Measurements from ENCODE around the gene SCAMP1.

Gene SCAMP1

DNA sequence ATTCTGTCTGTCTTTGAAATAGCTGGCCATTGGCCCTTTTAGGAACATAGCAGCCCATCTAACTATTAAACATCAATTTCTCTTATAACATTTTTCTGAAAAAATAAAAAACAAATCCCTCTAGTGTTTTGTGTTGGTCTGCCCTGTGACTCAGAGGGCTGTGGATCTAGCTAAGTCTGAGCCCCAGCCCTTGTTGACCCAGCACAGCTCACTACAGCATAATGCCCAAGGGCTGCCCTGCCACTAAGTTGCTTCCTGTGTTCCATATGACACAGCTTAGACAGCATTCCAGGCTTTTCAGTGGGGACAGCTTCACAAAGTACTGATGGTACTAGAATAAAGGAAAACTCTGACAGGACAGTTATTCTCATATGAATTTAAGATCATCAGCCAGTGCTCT is 136.0 kb downstream of the SCAMP1 start:
- DNase-seq (ENCODE audit: low spot score): no peak

DNA sequence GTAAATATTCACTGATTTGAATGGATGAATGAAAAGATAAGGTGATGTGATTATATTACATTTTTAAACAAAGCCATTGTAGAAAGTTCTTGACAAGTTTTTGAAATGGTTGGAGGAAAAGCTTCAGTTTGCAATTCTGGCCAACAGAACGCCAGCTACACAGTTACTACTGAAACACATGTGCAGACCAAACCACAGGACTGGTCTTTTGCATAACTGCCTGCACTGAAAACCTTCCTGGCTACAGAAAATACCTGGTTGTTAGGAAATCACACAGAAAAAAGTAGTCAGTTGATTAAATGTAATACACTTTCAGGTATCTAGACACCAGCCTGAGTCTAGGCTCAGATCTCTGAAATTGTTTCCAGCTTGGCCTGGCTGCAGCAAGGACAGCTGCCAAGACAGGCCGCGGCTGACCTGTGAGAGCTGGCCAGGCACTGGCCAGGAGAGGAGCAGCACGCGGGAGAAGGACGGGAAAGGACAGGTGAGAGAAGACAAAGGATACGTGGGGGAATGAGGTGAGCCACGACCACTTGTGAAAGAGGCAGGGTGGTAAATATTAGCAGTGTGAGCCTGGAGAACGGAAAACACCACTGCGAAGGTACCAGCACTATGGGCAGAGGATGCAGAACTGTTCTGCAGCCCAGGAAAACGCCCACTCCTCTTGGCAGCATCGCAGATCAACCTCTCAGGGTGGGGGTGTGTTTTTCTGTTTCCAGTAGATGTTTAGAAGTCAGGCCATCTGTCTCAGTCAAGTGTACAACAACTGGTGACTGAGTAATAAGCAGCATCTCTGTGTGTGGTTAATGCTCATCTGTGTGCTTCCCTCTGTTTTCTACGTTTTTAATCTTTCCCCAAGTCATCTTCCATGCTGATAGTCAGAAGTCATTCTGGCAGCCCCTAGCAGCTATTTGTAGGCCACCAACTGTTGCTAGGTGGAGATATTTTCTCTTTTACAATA is 137.4 kb downstream of the SCAMP1 start:
- DNase-seq (ENCODE audit: low spot score): no peak

DNA sequence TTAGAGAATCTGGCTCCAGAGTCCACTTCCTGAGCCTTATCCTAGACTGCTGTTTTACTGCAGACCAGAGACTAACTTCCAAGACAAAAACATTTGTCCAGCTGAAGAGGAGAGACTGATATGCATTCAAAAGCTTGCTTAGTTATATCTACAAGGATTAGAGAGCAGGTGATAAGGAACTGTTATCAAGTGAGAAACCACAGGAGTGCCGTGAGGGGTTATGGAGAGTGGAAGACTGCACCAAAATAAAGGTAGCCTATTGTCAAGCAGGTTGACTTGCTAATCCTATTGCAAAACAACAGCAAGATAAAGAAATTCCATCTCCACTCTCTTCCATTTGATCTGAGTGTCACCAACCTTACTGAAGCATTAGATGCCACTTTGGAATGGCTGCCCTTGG is 139.1 kb downstream of the SCAMP1 start:
- no peak for DNase-seq (ENCODE audit: low spot score)

DNA sequence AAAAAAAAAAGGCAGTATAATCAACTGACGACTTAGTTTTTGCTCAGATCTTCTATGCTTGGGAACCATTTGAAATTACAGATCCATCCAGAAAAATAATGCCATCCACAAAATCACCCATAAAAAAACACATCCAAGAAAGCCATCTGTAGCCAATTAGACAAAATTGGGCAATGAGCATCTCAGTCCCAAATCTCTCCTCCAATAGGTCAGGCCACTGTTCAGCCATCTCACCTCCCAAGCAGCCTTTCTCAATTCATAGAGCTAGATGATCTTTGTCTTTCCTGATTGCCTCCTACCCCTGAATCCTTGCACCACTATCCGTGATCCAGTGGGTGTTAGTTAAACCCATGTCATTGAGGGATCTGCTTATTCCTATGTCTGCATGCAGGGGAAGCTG is 139.6 kb downstream of the SCAMP1 start:
- DNase-seq (ENCODE audit: low spot score): no peak

DNA sequence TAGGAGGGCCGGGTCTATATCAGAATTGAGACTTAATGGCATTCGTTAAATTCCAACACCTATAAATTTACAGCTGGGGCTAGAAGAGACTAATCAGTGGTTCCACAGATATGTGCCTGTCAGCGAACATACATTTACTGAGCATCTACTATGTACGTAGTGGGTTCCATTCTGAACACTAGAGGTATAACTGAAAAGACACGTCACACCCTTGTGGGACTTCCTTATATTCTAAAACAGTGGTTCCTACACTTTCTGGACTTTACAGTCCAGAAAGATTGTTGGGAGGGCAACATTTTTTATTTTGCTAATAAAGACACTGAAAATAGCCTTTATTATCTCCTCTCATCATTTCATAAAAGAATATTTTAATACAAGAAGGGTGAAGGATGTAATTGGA is 140.5 kb downstream of the SCAMP1 start:
- no peak for DNase-seq (ENCODE audit: low spot score)

DNA sequence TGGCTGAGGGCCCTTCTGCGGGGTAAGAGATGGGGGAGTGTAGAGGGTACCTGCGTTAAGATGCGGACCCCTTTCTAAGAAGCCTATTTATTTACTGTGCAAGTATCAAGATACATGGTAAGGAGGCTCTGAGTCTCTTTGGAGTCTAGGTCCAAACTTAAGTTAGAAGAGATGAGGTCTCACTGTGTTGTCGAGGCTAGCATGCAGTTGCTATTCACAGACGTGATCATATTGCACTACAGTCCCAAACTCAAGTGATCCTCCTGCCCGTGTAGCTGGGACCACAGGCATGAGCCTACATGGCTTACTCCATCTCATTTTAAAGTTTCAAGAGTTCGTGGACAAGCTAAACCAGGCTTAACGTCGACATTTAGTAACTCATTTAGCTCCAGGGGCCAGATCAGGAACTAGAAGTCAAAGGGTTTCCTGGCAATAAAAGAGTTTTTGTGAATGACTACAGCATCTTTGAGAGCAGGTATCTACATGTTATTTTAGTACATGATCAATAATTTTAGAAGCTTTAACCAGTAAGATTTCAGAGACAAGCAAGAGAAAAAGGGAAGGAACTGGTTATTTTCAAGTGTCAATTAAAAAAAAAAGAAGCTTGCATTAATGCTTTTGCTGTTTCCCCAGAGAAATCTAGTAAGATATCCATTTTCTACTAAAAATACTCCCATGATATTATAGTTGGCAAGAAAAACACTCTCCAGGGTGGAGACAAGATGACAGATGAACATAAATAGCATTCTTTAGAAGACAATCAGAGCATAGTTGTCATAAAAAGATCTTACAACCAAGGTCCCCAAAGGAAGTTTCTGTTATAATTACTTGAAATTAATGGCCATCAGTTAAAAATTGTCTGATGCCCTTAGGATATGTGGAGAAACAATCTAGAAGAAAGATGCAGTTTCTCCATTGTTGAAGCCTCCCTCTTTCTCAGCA is 141.3 kb downstream of the SCAMP1 start:
- no peak for DNase-seq (ENCODE audit: low spot score)

DNA sequence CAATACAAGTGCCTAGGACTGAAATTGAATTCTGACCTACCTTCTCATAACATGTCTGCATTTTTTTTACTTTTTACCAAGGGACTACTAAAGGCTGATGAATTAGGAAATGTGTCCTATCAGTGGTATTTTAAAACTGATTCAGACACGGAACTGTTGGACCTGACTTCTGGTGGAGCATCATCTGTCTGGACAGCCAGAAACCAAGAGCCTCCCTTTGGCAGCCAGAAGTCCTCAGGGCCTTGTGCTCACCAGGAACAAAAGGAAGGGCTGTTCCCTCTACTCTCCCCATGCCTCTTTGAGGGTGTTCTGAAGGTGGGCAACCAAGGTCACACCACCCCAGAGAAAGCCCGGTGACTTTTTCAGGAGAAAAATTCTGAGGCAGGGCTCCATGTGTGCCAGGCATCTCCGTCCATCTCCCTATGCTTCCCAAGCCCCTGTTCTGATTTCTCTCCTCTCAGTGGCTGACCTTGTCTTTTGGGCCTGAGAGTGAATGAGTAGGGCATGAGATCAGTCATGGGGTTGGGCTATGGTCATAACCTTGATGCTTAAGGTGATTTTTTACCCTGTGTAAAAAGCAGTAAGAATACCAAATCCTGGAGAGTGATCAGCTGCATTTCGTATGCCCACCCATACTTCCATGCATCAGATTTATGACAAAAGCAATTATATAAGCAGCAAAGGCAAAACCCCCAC is 143.7 kb downstream of the SCAMP1 start:
- DNase-seq (ENCODE audit: low spot score): no peak

DNA sequence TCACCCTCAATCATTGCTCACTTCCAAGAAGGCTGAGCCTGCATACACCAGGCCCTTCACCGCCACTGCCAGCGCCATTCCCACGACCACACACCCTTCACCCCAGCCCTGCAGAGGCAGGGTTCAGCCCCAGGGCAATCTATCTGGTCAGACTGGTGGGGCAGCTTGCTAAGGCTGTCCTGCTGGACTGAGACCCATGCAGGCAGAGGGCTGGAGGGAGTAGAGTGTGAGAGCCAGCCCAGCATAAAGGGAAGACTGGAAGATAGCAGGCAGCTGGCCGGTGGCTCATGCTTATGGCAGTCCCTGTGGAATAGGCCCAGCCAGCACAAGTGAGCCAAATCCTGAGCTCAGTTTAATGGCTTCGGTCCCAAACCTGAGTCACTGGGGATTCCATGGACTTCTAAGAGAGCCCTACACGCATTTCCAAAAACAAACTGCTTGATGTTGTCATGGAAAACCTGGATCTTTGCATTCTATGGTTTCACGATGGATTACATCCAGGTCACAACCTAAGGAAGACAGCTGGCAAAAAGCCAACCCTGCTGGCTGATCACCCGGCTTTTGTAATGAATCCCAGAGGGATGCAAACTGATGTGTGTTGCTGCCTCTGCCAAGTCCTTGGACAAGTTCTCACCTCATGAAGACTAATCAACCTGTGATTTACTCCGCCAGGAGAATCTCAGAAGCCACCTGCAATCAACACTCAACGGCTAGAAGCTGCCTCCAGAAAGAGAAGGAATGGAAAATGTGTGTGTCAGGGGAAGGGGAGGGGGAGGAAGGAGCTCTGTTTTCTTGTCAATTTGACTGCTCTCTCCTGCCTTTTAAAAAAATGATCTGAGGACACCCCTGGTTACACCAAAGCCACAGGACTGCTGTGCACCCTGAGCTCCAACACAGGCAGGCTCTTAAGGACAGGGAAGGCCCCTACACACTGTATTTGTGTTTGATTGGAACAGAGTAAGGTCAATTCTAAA is 144.6 kb downstream of the SCAMP1 start:
- peak; percentile 92 for DNase-seq (ENCODE audit: low spot score)

DNA sequence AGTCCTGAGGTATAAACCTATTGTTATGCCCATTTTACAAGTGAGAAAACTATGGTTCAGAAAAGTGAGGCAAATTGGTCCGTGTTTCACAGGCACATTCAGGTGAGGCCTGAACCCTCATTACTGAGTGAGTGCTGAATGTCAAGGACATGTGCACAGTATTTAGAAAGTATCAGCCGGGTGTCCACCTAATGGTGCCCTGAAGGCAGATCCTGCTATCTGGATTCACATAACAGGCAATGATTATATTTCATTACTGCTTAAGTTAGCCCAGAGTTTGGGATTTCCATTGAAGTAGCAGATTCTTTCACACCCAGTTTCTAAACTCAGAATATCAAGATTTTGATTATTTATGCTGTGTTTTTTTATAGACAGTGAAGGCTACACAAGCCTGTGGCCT is 145.4 kb downstream of the SCAMP1 start:
- no peak for DNase-seq (ENCODE audit: low spot score)

DNA sequence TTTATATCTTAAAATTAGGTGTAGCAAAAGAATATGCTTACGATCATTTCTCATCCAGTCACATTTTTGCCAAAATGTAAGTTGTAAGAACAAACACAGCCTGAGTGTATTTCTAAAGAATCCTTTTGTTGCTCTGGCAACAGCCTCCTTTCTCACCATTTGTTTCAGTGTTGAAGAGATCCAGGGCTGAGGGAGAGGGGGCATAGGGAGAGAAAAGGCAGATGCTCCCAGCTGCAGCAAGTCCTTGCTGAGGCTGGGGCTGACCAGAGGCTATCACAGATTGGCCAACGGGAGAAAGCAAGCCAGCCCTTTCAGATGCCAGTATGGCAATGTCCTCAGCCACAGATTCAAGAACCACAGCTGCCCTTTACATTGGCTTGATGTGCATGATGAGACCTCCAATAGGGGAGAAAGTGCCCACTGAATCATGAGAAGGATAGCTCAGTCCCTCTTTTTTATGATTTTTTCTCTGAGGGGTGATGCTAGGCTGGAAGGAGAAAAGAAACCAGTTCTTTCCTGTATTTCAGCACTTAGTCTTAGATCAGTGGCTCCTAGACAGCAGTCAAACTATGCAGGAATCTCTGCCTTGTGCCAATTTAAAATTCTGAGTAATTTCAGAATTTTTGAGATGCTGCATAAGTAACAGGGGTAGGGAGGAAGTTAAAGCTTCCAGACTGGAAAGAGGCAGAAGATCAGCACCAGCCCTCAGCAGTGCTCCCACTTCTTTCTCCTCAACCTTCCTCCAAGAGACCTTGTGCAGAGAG is 146.0 kb downstream of the SCAMP1 start:
- peak; percentile 55 for DNase-seq (ENCODE audit: low spot score)

DNA sequence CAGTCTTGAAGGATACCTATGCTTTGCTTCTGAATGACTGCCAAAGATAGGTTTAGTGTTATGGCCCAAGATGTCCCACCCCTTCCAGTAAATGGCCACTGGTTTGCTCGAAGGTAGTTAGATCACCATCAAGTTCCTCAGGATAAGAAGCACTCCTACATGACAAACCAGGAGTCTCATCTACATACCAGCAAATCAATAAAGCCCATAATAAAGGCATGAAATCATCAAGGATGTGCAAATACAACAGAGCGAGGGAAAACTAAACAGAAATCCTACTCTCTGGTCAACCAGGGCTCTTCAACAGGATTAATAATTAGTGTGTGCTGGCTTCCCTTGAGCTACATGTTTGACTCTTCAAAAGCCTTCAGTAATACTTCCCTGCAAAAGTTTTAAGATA is 147.1 kb downstream of the SCAMP1 start:
- DNase-seq (ENCODE audit: low spot score): no peak

DNA sequence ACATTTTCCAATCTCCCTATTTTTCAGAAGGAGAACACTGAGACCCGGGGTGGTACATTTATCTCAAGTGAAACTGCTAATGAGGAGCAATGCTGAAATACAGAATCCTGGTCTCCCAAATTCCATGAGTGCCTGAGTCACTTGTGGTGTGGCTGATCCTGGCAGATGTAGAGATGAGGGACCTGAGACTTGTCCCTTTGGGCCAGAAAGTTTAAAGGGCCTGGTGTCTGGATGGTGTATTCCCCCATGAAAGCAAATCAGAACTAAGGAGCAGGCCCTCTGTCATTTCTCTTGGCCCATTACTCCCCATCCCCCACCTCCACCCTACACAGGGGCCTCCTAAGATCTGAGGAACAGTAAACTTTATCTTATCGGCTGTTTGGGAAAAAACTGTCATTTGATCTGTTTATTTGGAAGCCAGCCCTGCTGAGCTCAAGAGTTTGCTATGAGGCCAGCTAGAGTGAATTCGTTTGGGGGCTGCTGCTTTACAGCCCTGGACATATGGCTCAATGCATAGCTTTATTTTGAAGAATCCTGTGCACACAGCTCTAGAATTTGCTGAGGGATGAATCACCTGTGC is 147.9 kb downstream of the SCAMP1 start:
- DNase-seq (ENCODE audit: low spot score): no peak

DNA sequence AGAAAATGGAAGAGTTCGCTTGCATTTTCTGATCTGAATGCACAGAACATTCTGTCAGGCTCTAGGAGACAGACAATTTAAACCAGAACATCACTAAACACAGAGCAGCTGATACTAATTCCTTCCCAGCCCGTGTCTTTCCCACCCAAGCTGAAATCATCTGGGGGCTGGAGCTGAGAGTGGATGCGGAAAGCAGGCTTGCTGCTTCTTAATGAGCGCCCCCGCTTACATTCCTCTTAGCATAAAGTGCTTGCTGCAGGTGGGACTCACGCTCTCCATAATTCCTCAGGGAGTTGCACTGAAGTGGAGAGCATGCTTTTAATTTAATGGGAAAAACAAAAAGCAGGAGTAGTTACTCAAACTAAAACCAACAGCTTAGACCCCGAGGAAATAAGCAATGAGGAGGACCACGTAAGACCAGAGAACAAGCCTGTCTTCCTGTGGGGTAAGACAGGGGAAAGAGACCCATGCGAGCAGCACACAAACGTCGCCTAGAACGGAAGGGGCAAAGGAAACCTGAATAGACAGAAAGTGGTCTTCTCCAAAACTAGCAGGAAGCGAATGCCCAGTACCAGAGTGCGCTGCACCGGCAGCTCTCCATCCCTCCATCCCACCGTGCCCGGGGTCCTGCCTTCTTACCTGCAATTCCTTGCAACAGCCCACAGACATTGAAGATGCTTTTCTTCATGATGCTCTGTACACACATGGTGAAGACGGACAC is 148.9 kb downstream of the SCAMP1 start:
- no peak for DNase-seq (ENCODE audit: low spot score)

DNA sequence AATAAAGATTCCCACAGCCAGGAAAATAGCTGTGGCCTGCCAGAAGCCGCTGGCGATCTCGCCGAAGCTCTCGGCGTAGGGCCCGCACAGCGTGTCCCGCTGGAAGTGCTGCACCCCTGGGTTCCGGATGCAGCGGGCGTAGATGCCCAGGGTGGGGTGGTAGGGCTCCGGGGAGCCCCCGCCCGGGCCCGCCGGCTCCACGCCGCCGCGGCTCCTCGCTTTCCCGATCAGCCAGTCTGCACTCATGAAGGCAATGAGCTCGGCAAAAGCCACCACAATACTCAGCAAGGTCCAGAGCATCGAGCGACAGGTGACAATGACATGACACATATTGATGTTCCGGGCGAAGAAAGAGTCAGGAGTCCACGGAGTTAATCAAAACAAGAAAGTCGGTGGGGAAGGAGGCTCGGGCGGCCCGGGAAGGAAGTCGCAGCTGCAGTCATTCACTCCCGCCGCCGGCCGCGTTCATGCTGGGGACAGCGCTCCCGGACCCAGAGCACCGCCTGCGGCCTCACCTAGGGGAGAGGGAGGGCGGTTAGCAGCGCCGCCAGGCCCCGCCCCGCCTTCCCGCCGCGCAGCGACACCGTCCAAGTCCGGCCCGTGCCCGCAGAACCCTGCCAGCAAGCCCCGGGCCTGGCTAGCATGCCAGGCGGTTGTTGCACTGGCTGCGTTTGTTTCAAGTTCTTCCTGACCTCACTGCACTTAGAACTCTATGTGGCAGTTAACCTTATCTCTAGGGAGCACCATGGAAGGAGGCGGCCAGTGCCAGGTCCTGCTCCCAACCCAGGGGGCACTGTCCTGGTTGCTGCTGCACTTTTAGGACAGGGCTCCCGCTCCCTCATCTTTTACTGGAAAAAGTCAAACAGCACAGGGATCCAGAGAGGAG is 149.7 kb downstream of the SCAMP1 start:
- DNase-seq (ENCODE audit: low spot score): peak; percentile 61

DNA sequence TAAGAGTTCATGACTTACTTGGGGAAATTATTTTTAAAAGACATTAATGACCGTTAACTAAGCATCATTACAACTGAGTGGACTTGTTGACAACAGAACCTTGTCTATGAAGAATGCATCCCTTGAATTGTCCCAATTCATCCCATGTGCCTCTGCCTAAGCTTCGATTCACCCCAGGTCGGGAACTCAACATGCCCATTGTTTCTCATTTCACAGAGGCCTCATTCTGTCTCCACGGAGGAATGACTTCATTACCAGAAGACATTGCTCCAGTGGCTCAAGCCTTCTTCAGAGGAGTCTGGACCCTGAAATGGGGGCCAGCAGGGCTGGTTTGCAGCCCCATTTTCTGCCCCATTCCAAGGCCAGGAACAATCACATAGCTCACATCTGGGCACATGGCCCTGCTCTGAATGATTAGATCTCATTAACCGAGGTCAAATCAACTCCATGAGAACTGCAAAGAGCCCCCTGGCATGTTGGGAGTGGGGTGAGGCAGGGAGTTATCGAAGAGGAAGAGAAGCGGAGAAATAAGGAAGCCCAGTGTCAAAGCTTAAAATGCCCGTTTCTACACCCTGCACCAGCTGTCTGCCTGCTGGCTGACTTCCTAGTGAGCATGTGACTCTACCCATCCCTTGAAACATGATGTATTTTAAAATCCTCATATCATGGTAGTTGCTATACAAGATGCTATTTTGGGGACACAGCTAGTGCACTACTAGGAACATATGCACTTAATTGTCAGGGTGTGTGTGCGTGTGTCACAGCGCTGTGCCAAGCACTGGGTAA is 150.9 kb downstream of the SCAMP1 start:
- peak; percentile 70 for DNase-seq (ENCODE audit: low spot score)

DNA sequence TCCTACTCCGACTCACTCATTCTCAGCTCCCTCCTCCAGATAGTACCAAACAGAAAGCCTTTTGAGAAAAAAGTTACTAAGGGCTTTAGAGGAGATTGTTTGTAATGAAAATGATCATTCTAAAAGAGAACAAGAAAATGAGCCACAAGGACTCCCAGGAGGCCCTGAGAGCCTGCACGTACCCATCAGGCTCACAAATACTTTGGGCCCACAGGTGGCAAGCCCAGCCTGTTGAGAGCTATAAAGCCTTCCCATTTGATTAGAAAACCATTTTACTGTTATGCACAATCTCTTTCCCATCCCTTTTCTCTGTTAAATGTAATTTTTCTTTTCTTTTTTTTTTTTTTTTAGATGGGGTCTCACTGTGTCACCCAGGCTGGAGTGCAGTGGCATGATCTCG is 152.0 kb downstream of the SCAMP1 start:
- no peak for DNase-seq (ENCODE audit: low spot score)

DNA sequence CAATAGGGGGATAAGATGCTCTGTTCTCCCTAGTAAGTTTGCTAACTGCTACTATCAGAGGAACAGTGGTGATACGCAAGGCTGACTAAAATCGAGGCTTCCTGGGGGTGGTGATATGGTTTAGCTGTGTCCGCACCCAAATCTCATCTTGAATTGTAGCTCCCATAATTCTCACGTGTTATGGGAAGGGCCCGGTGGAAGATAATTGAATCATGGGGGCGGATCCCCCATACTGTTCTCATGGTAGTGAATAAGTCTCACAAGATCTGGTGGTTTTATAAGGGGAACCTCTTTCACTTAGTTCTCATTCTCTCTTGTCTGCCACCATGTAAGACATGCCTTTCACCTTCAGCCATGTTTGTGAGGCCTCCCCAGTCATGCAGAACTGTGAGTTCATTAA is 153.0 kb downstream of the SCAMP1 start:
- DNase-seq (ENCODE audit: low spot score): no peak

Measured in globus pallidus (tissue), 1 donor.